Measurements from ENCODE around the gene TCHHL1.
"Not testable (repeated sequence)": the region's sequence is repeated elsewhere in the genome, so short reads cannot be mapped to it uniquely, and the experiment has no call there.

The TCHHL1 gene

DNA sequence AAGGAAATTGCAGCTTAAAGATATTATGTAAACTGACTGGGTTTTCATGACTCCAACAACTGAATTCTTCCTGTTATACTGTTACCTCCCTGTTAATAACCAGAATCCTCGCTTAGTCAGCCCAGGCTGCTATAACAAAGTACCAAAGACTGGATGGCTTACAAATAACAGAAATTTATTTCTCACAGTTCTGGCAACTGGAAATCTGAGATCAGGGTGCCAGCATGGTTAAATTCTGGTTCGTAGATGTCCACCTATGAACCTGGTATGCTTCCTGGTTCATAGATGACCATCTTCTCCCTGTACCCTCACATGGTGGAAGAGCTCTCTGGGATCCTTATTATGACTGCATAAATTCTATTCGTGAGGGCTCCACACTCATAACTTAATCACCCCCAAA is 8.1 kb upstream of the TCHHL1 start:
- no peak for DNase-seq (ENCODE audit: low read depth)
- TF ChIP-seq, protein P1, sequence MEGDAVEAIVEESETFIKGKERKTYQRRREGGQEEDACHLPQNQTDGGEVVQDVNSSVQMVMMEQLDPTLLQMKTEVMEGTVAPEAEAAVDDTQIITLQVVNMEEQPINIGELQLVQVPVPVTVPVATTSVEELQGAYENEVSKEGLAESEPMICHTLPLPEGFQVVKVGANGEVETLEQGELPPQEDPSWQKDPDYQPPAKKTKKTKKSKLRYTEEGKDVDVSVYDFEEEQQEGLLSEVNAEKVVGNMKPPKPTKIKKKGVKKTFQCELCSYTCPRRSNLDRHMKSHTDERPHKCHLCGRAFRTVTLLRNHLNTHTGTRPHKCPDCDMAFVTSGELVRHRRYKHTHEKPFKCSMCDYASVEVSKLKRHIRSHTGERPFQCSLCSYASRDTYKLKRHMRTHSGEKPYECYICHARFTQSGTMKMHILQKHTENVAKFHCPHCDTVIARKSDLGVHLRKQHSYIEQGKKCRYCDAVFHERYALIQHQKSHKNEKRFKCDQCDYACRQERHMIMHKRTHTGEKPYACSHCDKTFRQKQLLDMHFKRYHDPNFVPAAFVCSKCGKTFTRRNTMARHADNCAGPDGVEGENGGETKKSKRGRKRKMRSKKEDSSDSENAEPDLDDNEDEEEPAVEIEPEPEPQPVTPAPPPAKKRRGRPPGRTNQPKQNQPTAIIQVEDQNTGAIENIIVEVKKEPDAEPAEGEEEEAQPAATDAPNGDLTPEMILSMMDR (conservative IDR thresholded peaks at IDR 0.05; ENCODE audit: control insufficient read depth, insufficient read depth, low read depth, low read length) = no peak
- H3K4me3 ChIP-seq (ENCODE audit: control insufficient read depth, low read depth, low read length) = no peak overlapping the region

DNA sequence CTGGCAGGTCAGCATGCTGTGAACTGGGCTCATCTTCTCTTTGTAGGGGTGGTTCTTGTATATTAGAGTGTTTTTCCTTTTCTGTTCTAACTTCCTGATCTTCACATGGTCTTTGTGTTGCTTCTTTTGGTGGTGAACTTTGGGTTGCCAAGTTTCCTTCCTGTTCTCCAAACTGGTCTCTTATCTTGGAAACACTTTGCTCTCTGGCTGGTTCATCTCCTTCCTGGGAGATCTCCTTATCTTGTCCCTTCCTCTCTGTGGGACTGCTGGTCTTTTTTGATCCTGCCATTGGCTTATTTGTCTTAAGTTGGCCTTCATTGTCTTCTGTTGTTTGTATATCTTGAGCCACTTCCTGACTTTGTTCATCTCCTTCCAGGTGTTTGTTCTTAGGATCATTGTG is 2.1 kb downstream of the TCHHL1 start:
- no peak overlapping the region for H3K4me3 ChIP-seq (ENCODE audit: control insufficient read depth, low read depth, low read length)
- DNase-seq (ENCODE audit: low read depth) = no peak
- TF ChIP-seq, protein P1 (conservative IDR thresholded peaks at IDR 0.05; ENCODE audit: control insufficient read depth, insufficient read depth, low read depth, low read length) = no peak

DNA sequence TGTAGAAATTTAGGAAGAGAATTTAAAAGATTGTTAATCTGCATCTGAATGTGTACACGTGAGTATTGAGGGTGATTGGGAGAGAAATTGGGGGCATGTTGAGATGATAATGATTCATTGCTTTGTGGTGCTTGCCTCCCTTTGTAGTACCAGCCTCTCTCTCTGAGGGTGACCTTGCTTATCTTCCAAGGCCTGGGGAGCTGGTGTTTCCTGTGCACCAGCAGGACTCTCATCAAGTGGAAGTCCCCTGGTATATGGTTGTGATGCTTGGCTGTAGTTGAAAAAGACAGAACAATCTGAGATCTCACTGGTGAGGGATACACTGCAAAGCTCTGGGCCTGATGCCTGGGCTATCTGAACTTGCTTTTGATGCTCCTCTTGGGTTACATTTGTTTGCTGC is 4.0 kb downstream of the TCHHL1 start:
- no peak overlapping the region for H3K4me3 ChIP-seq (ENCODE audit: control insufficient read depth, low read depth, low read length)
- TF ChIP-seq, protein P1 (conservative IDR thresholded peaks at IDR 0.05; ENCODE audit: control insufficient read depth, insufficient read depth, low read depth, low read length) = no peak
- DNase-seq (ENCODE audit: low read depth) = no peak

DNA sequence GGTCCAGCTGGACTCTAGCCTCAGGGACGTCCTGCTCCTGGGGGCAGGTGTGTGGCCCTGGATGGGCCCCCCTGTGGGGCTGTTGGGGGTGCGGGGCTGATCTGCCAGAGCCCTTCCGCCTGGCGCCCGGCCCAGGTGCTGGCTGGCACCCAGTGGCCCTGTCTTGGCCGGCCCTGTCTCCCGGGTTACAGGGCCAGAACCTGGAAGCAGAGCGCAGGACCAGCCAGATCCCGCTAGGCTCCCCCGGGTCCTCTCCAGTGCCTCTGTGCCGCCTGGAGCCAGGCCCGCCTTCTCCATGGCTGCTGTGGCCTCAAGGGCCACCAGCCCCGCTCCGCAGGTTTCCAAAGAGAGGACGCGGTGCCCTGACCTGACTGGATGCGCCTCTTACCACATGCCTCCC is 7.8 kb downstream of the TCHHL1 start:
- H3K4me3 ChIP-seq (ENCODE audit: control insufficient read depth, low read depth, low read length); DNase-seq (ENCODE audit: low read depth): not testable (repeated sequence)

DNA sequence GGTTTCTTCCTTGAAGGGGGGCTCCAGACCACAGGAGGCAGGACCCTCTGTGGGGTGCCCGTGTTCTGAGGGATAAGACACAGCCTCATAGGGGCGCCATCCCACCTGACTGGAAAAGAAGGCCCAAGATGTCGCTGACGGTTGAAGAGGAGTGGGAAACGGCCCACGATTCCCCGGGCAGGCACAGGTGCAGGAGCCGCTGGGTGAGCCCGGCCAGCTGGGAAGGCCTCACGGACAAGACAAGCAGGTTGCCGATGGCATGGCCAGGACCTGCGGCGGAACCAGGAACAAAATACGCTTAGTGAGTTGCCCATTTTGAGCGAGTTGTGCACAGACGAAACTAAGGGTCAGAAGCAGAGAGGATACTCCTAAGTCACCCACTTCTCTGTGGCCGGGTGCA is 8.4 kb downstream of the TCHHL1 start:
- DNase-seq (ENCODE audit: low read depth); H3K4me3 ChIP-seq (ENCODE audit: control insufficient read depth, low read depth, low read length): not testable (repeated sequence)

DNA sequence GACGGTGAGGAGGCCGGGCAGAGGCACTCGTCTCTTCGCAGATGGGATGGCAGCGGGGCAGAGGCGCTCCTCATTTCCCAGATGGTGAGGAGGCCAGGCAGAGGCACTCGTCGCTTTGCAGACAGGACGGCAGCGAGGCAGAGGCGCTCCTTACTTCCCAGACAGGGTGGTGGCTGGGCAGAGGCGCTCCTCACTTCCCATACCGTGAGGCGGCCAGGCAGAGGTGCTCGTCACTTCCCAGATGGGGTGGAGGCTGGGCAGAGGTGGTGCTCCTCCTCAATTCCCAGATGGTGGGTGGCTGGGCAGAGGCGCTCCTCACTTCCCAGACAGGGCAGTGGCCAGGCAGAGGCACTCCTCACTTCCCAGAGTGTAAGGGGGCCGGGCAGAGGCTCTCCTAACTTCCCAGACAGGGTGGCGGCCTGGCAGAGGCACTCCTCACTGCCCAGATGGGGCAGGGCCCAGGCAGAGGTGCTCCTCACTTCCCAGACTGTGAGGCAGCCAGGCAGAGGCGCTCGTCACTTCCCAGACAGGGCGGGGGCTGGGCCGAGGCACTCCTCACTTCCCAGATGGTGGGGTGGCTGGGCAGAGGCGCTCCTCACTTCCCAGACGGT is 9.9 kb downstream of the TCHHL1 start:
- H3K4me3 ChIP-seq (ENCODE audit: control insufficient read depth, low read depth, low read length) = no peak overlapping the region
- TF ChIP-seq, protein P1 (conservative IDR thresholded peaks at IDR 0.05; ENCODE audit: control insufficient read depth, insufficient read depth, low read depth, low read length) = no peak
- no peak for DNase-seq (ENCODE audit: low read depth)

DNA sequence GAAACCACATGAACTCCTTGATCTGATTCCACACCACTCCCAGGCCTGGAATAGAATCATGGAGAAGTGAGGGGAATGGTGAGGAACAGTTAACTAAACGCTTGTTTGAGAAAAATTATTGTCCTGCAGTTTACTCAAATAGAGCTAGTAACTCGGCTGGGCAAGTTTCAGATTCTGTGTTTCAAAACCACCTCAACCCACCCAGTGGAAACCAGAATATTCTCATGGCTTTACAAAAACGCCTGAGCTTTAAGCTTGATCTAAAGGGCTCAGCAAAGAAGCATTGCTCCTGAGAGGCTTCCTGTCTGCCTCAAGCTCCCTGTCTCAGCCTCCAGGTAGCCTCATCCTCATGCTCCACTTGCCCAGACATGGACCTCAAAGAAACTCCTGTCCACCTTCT is 16.6 kb downstream of the TCHHL1 start:
- TF ChIP-seq, protein P1 (conservative IDR thresholded peaks at IDR 0.05; ENCODE audit: control insufficient read depth, insufficient read depth, low read depth, low read length) = no peak
- no peak for DNase-seq (ENCODE audit: low read depth)
- H3K4me3 ChIP-seq (ENCODE audit: control insufficient read depth, low read depth, low read length) = no peak overlapping the region

DNA sequence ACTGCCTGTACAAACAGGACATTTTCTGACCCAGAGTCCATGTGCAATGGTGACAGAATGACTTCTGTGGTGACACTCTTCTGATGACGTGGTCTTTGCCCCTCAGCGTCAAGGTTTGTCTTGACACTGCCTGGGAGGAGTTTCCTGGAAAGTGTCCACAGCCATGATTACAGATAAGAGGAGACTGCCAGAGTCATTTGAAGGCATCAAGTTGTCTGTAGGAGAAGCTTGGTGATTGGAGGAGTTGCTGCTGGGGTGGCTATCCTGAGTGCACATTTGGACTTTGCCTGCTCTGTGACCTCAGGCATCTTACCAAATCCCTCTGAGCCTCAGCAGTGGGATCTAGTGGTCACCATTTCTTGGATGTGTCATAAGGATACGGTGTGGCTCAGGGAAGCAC is 17.7 kb downstream of the TCHHL1 start:
- TF ChIP-seq, protein P1 (conservative IDR thresholded peaks at IDR 0.05; ENCODE audit: control insufficient read depth, insufficient read depth, low read depth, low read length) = no peak
- H3K4me3 ChIP-seq (ENCODE audit: control insufficient read depth, low read depth, low read length) = no peak overlapping the region
- no peak for DNase-seq (ENCODE audit: low read depth)

Data from fibroblast of mammary gland (primary cell).